Activated CD4-positive, alpha-beta memory T cell treated with anti-CD3 and anti-CD28 coated beads, Interleukin-2, amount 10 ng/mL, durations not matched to agents 7 days and 5 days (primary cell): ENCODE measurements around the gene CENPS. TPM values are rescaled to one million over a fixed set of nuclear protein-coding genes. Genes with fewer than 3 reads are reported as not detected.
"Not testable (repeated sequence)": the region's sequence is repeated elsewhere in the genome, so short reads cannot be mapped to it uniquely, and the experiment has no call there.

Experiments used
- CTCF ChIA-PET: fragments of 350-600 bp; sonication (Branson Sonifier 250); formaldehyde crosslinking; loops from one replicate; lab custom pipeline; 2021; ENCODE audit warnings: antibody characterized with exemption, inconsistent platforms; lab: Charles Lee
- POLR2A ChIA-PET: fragments of 350-600 bp; sonication (Branson Sonifier 250); formaldehyde crosslinking; loops from one replicate; lab custom pipeline; 2021; ENCODE audit warnings: antibody characterized with exemption; lab: Charles Lee
- DNase-seq: peaks from one replicate; pipeline ENCODE4 v3.0.0-alpha.2; 2020
- H3K27ac Mint-ChIP-seq: one replicate; pipeline ENCODE4 v1.8.0; 2021; ENCODE audit warnings: mild to moderate bottlenecking, mixed read lengths
- H3K27me3 Mint-ChIP-seq: one replicate; pipeline ENCODE4 v1.8.0; 2021; ENCODE audit warnings: mixed read lengths
- H3K36me3 Mint-ChIP-seq: one replicate; pipeline ENCODE4 v1.8.0; 2021; ENCODE audit warnings: low read depth, mixed read lengths
- H3K4me1 Mint-ChIP-seq: one replicate; pipeline ENCODE4 v1.8.0; 2021; ENCODE audit warnings: mixed read lengths
- H3K4me3 Mint-ChIP-seq: one replicate; pipeline ENCODE4 v1.8.0; 2021; ENCODE audit warnings: mild to moderate bottlenecking, mixed read lengths
- H3K9me3 Mint-ChIP-seq: one replicate; pipeline ENCODE4 v1.8.0; 2021; ENCODE audit warnings: mixed read lengths
- total RNA-seq, 2 experiments: library from RNA; stranded (reverse); gene quantifications; one replicate each; pipeline ENCODE4 v1.2.3, GENCODE V29; 2021

CENPS gene
- total RNA-seq, 2 experiments from 2014 or later, result 13.5 to 15.2 TPM

- CTCF ChIA-PET, result interaction anchor here (0.7 kb wide), 1 partner anchor 14 kb away, joined by 4 read pairs; no protein-coding TSS in a partner anchor
- Mint-ChIP-seq H3K27me3 (no peaks in the 10 kb centered on the region), H3K9me3 (no peaks in the 10 kb centered on the region), H3K27ac (no peak overlapping the region), H3K4me1 (peaks cover 12% of the 10 kb centered on the region), H3K36me3 (peaks cover 39% of the 10 kb centered on the region), H3K4me3 (no peak overlapping the region)
- POLR2A ChIA-PET, result no interaction called here
- DNase-seq, result no peak
Observed at GRCh38 chr1:10459184-10459583, 29.0 kb downstream of the CENPS start.

- Mint-ChIP-seq H3K9me3 (no peaks in the 10 kb centered on the region), H3K27me3 (no peaks in the 10 kb centered on the region), H3K36me3 (peaks cover 36% of the 10 kb centered on the region), H3K4me3 (no peak overlapping the region), H3K4me1 (peaks cover 14% of the 10 kb centered on the region), H3K27ac (no peak overlapping the region)
- ChIA-PET POLR2A (interaction anchor here (0.8 kb wide), 1 partner anchor 9 kb away, joined by 3 read pairs; no protein-coding TSS in a partner anchor), CTCF (interaction anchor here (0.7 kb wide), 1 partner anchor 779 kb away, joined by 3 read pairs; no protein-coding TSS in a partner anchor)
- DNase-seq, result no peak
Observed at GRCh38 chr1:10467078-10467477, 36.8 kb downstream of the CENPS start.

- Mint-ChIP-seq H3K9me3 (no peaks in the 10 kb centered on the region), H3K27ac (no peak overlapping the region), H3K27me3 (no peaks in the 10 kb centered on the region), H3K4me3 (no peak overlapping the region), H3K4me1 (peaks cover 38% of the 10 kb centered on the region), H3K36me3 (peaks cover 21% of the 10 kb centered on the region)
- DNase-seq, result no peak
- CTCF ChIA-PET, result no interaction called here
- POLR2A ChIA-PET, result no interaction called here
Observed at GRCh38 chr1:10470043-10470442, 39.8 kb downstream of the CENPS start.

GRCh38 chr1:10471411-10472219 is 41.4 kb downstream of the CENPS start:
- H3K9me3 Mint-ChIP-seq, result no peaks in the 10 kb centered on the region
- H3K27me3 Mint-ChIP-seq, result no peaks in the 10 kb centered on the region
- peaks cover 53% of the 10 kb centered on the region for H3K4me1 Mint-ChIP-seq
- CTCF ChIA-PET, result interaction anchor here (0.6 to 1.9 kb wide), 2 partner anchors 23 to 820 kb away, joined by 4 to 11 read pairs; no protein-coding TSS in a partner anchor
- DNase-seq, result peak; percentile 17
- peak overlapping the region; percentile 81 for H3K4me3 Mint-ChIP-seq
- peak overlapping the region; percentile 77 for H3K27ac Mint-ChIP-seq
- H3K36me3 Mint-ChIP-seq, result peaks cover 25% of the 10 kb centered on the region
- POLR2A ChIA-PET, result interaction anchor here (0.8 to 1.9 kb wide), 2 partner anchors 8 to 41 kb away, joined by 3 to 5 read pairs; no protein-coding TSS in a partner anchor

GRCh38 chr1:10472220-10473144 is 42.2 kb downstream of the CENPS start, which contains the start of gene DFFA:
DFFA (minus strand) TSS chr1:10472529; CDS start chr1:10472458, 71 bp downstream.
- Mint-ChIP-seq H3K4me3 (peak within 1 kb of the TSS; percentile 81), H3K4me1 (peaks cover 54% of the 10 kb centered on the region), H3K27me3 (no peaks in the 10 kb centered on the region), H3K27ac (peak within 1 kb of the TSS; percentile 77), H3K36me3 (peaks cover 22% of the 10 kb centered on the region), H3K9me3 (no peaks in the 10 kb centered on the region)
- ChIA-PET POLR2A (interaction anchor here (1.9 kb wide), 1 partner anchor 9 kb away, joined by 5 read pairs; no protein-coding TSS in a partner anchor), CTCF (interaction anchor here (0.6 to 1.9 kb wide), 4 partner anchors 22 to 819 kb away, joined by 3 to 11 read pairs (median 4); no protein-coding TSS in a partner anchor)
- DNase-seq, result peak; percentile 94

- H3K4me3 Mint-ChIP-seq, result no peak overlapping the region
- POLR2A ChIA-PET, result interaction anchor here (1.9 kb wide), 1 partner anchor 10 kb away, joined by 5 read pairs; no protein-coding TSS in a partner anchor
- H3K4me1 Mint-ChIP-seq, result peaks cover 51% of the 10 kb centered on the region
- no peaks in the 10 kb centered on the region for H3K9me3 Mint-ChIP-seq
- no peaks in the 10 kb centered on the region for H3K27me3 Mint-ChIP-seq
- peak overlapping the region; percentile 77 for H3K27ac Mint-ChIP-seq
- H3K36me3 Mint-ChIP-seq, result peaks cover 16% of the 10 kb centered on the region
- CTCF ChIA-PET, result interaction anchor here (1.0 to 1.9 kb wide), 3 partner anchors 21 to 42 kb away, joined by 3 to 11 read pairs (median 3); no protein-coding TSS in a partner anchor
- DNase-seq, result no peak
Observed at GRCh38 chr1:10473145-10473765, 43.0 kb downstream of the CENPS start.

GRCh38 chr1:10474309-10474612 is 44.0 kb downstream of the CENPS start:
- CTCF ChIA-PET, H3K27me3 Mint-ChIP-seq, H3K36me3 Mint-ChIP-seq, H3K9me3 Mint-ChIP-seq, DNase-seq: not testable (repeated sequence)
- POLR2A ChIA-PET, result interaction anchor here (0.9 to 1.5 kb wide), 3 partner anchors 12 to 43 kb away, joined by 3 to 11 read pairs (median 5); no protein-coding TSS in a partner anchor
- peak overlapping the region; percentile 92 for H3K4me3 Mint-ChIP-seq
- peak overlapping the region; percentile 78 for H3K27ac Mint-ChIP-seq
- peaks cover 50% of the 10 kb centered on the region for H3K4me1 Mint-ChIP-seq

- Mint-ChIP-seq H3K27me3 (no peaks in the 10 kb centered on the region), H3K4me3 (peak within 1 kb of the TSS; percentile 92), H3K9me3 (no peaks in the 10 kb centered on the region), H3K36me3 (peaks cover 10% of the 10 kb centered on the region), H3K4me1 (peaks cover 50% of the 10 kb centered on the region), H3K27ac (peak within 1 kb of the TSS; percentile 80)
- peak; percentile 92 for DNase-seq
- ChIA-PET POLR2A (interaction anchor here (0.7 to 1.5 kb wide), 9 partner anchors 11 to 531 kb away, joined by 3 to 11 read pairs (median 4); partner anchors contain the start of genes CENPS, LZIC, NMNAT1 and PGD), CTCF (interaction anchor here (1.0 to 1.3 kb wide), 3 partner anchors 20 to 44 kb away, joined by 3 to 8 read pairs (median 4); partner anchors contain the start of gene CENPS)
Observed at GRCh38 chr1:10474613-10475507, 44.6 kb downstream of the CENPS start, which contains the start of gene PEX14. PEX14 (plus strand) TSS chr1:10474950; CDS start chr1:10474967, 17 bp downstream.

- peaks cover 10% of the 10 kb centered on the region for H3K36me3 Mint-ChIP-seq
- peaks cover 50% of the 10 kb centered on the region for H3K4me1 Mint-ChIP-seq
- DNase-seq, result no peak
- H3K27ac Mint-ChIP-seq, result peak overlapping the region; percentile 80
- ChIA-PET CTCF (interaction anchor here (1.0 to 1.3 kb wide), 3 partner anchors 19 to 45 kb away, joined by 3 to 8 read pairs (median 4); partner anchors contain the start of gene CENPS), POLR2A (interaction anchor here (0.7 to 1.5 kb wide), 8 partner anchors 11 to 532 kb away, joined by 3 to 11 read pairs (median 4); partner anchors contain the start of genes CENPS, LZIC, NMNAT1 and PGD)
- H3K4me3 Mint-ChIP-seq, result peak overlapping the region; percentile 92
- H3K9me3 Mint-ChIP-seq, result no peaks in the 10 kb centered on the region
- no peaks in the 10 kb centered on the region for H3K27me3 Mint-ChIP-seq
Observed at GRCh38 chr1:10475510-10475909, 45.3 kb downstream of the CENPS start.

GRCh38 chr1:10479296-10479695 is 49.1 kb downstream of the CENPS start:
- no peaks in the 10 kb centered on the region for H3K9me3 Mint-ChIP-seq

GRCh38 chr1:10480614-10481013 is 50.4 kb downstream of the CENPS start:
- H3K27me3 Mint-ChIP-seq, result no peaks in the 10 kb centered on the region
- DNase-seq, result no peak
- no peaks in the 10 kb centered on the region for H3K9me3 Mint-ChIP-seq
- ChIA-PET CTCF (no interaction called here), POLR2A (no interaction called here)
- H3K4me1 Mint-ChIP-seq, result peaks cover 13% of the 10 kb centered on the region
- H3K36me3 Mint-ChIP-seq, result peaks cover 6% of the 10 kb centered on the region
- no peak overlapping the region for H3K4me3 Mint-ChIP-seq
- H3K27ac Mint-ChIP-seq, result no peak overlapping the region

More at GRCh38 chr1:10479296-10479695, 49.1 kb downstream of the CENPS start:
- DNase-seq, result no peak
- H3K4me3 Mint-ChIP-seq, result no peak overlapping the region
- peaks cover 23% of the 10 kb centered on the region for H3K4me1 Mint-ChIP-seq
- H3K27me3 Mint-ChIP-seq, result no peaks in the 10 kb centered on the region
- H3K27ac Mint-ChIP-seq, result no peak overlapping the region
- POLR2A ChIA-PET, result no interaction called here
- peaks cover 10% of the 10 kb centered on the region for H3K36me3 Mint-ChIP-seq
- CTCF ChIA-PET, result no interaction called here
